ENCODE measurements around the gene TMEM74B. TPM values are rescaled to one million over a fixed set of nuclear protein-coding genes. Genes with fewer than 3 reads are reported as not detected.
"Not testable (repeated sequence)": the region's sequence is repeated elsewhere in the genome, so short reads cannot be mapped to it uniquely, and the experiment has no call there.

Gene TMEM74B
- polyA plus RNA-seq, result not detected

DNA sequence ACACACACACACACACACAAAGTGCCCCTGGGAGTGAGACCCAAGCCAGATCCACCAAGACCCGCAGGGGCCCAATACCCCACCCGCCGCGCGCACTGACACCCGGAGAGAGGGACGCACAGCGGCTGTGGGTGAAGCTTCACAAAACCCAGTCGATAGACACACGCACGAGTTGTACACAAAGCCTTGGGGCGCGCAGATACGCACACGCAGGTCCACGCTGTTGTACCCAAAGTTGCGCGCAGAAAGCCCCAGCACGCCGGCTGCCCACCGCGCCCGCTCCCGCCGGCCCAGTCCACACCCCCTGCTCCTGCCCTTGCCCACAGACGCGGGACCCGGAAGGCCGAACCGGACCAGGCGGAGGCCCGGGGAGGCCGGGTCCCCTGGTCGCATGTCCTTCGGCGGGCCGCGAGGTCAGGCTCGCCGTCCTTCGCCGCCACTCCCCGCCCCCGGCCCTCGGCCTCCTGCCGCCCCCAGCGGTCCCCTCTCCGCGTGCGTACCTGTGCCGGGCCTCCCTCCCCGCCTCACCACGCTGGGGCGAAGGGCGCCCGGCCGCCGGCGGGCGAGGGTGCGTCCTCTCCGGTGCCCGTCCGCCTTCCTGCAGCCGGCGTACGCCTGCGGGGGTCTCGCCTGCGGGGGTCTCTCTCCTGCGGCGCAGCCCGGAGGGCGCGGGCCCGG, at the start of gene TMEM74B:
Gene TMEM74B (minus strand): TSS at position 344 of the 678 bp plus-strand sequence. CDS start 1,180 bp downstream, outside the sequence.
- Mint-ChIP-seq H3K4me3 (peak within 1 kb of the TSS; percentile 51 to 71 (median 58)), H3K27ac (no peak within 1 kb of the TSS), H3K4me1 (peaks cover 12 to 14% of the 10 kb centered on the region in 2 donors), H3K36me3 (peaks cover 0 to 5% (median 1%) of the 10 kb centered on the region in 3 donors), H3K9me3 (no peaks in the 10 kb centered on the region), H3K27me3 (ENCODE audit: low read depth in 3 of 3) (peaks cover 5 to 11% (median 7%) of the 10 kb centered on the region in 3 donors)
- no peak for DNase-seq

DNA sequence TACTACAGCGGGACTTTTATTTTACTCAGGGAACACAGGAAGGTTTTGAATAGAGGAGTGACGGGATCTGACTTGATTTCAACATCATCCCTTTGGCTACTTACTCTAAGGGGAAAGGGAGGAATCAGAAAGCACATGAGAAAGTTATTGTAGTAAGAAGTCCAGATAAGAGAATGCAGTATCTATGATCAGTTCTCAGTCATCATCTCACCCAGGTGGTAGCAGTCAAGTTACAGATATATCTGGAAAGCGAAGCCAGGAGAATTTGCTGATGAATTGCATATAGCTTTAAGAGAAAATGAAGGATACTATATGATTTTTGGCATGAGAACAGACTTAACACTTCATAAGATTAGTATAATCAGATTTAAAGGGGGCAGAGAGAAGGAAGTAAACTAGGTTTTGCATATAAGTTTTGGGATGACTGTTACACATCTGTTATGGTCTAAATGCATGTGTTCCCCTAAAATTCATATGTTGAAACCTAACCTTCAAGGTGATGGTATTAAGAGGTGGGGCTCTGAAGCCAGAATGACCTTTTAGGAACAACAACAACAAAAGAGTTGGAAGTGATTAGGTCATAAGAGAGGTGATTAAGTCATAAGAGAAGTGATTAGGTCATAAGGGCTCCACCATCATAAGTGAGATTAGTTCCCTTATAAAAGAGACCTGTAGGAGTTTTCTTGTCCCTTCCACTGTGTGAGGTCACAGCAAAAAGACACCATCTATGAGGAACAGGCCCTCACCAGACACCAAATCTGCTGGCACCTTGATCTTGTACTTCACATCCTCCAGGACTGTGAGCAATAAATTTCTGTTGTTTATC, 47.7 kb upstream of the TMEM74B start:
- no peak overlapping the region for H3K27ac Mint-ChIP-seq
- H3K4me3 Mint-ChIP-seq, result no peak overlapping the region
- H3K36me3 Mint-ChIP-seq, result no peaks in the 10 kb centered on the region
- DNase-seq, result no peak
- H3K4me1 Mint-ChIP-seq, result peaks cover 0 to 3% of the 10 kb centered on the region in 2 donors
- no peaks in the 10 kb centered on the region for H3K9me3 Mint-ChIP-seq
- H3K27me3 Mint-ChIP-seq (ENCODE audit: low read depth in 3 of 3), result peaks cover 5 to 12% (median 10%) of the 10 kb centered on the region in 3 donors

DNA sequence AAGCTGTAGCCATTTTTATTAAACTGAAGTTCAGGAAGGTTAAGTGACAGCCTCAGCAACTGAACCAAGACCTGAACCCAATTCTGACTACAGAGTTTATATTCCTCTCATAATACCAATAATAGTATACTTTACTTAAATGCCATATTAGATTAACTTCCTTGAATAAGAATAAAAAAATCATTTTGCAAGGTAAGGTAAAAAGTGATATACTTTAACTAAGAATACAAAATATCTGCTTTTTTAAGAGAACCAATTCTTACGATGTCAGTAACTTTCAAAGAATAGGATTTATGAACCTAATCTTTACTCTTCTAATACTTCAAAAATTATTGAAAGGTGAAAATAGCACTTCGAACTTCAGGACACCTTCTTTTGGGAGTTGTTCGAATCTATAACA, 44.8 kb upstream of the TMEM74B start:
- H3K27ac Mint-ChIP-seq, result no peak overlapping the region
- H3K9me3 Mint-ChIP-seq, result no peaks in the 10 kb centered on the region
- DNase-seq, result no peak
- H3K27me3 Mint-ChIP-seq (ENCODE audit: low read depth in 3 of 3), result peaks cover 5 to 17% (median 10%) of the 10 kb centered on the region in 3 donors
- H3K4me3 Mint-ChIP-seq, result no peak overlapping the region
- no peaks in the 10 kb centered on the region for H3K36me3 Mint-ChIP-seq
- H3K4me1 Mint-ChIP-seq, result peaks cover 11 to 13% of the 10 kb centered on the region in 2 donors

DNA sequence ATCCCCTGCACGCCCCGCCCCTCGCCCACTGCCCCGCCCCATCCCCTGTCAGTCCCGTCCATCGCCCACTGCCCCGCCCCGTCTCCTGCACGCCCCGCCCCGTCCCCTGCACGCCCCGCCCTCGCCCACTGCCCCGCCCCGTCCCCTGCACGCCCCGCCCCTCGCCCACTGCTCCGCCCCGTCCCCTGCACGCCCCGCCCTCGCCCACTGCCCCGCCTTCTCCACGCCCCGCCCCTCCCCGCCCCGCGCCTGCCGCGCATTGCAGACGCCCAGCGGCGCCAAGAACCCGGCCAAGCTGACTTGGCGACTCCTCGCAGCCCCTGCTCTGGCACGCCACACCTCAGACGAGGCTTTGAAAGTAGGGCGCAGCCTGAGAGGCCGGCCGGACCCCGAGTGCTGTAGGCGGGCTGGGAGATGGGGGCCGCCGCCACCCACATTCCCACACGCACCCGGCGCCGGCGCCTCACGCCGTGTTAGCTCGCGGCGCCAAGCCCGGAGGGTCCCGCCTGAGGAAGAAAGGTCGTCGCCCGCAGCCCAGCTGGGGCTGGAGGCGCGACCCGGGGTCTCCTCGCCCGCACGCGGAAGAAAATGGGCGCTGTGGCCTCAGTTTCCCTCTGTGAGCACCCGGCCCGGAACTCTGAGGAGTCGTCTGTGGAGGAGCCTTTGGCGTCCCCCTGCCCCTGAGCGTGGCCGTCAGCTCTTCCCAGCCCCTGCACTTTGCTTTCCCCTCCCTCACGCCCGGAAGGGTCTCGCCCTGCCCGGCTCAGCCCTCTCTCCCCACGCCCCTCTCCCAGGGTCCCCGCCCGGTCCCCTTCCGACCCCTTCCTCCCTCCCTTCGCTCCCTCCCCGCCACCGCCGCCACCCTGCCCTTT, 41.2 kb upstream of the TMEM74B start, which contains the start of gene RAD21L1:
Gene RAD21L1 (plus strand): TSS at position 262 of the 872 bp plus-strand sequence. CDS start 2,410 bp downstream, outside the sequence.
- DNase-seq, result peak; percentile 39 to 53 (median 48)
- H3K27me3 Mint-ChIP-seq (ENCODE audit: low read depth in 3 of 3), result peaks cover 5 to 17% (median 10%) of the 10 kb centered on the region in 3 donors
- peak within 1 kb of the TSS; percentile 76 to 84 (median 79) for H3K4me3 Mint-ChIP-seq
- peak within 1 kb of the TSS in 1 of 6 donors; percentile 19 for H3K27ac Mint-ChIP-seq
- no peaks in the 10 kb centered on the region for H3K36me3 Mint-ChIP-seq
- peaks cover 11 to 13% of the 10 kb centered on the region in 2 donors for H3K4me1 Mint-ChIP-seq
- peaks cover 0 to 12% (median 0%) of the 10 kb centered on the region in 6 donors for H3K9me3 Mint-ChIP-seq

DNA sequence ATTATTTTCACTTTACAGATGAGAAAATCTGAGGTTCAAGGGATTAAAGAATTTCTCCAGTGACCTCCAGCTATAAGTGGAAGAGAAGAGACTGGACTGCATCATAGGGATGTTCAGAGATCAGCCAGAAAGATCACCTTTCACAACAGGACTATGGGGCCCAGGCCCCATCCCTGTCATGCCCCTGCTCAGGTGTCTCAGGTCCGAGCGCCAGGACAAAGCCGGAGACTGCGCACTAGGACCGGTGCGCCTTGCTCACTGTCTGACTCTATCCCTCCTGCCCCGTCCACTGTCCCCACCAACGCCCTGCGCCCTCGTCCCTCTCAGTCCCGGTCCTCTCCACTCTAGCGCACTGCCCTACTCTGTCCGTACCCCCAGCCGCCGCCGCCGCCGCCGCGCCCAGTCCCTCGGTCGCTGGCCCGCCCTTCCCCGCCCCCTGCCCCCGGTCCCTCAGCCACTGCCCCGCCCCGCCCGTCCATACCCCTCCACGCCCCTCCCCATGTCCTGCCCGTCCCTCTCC, 40.5 kb upstream of the TMEM74B start:
- DNase-seq, result no peak
- no peaks in the 10 kb centered on the region for H3K36me3 Mint-ChIP-seq
- H3K9me3 Mint-ChIP-seq, result peaks cover 0 to 12% (median 0%) of the 10 kb centered on the region in 6 donors
- peaks cover 11 to 13% of the 10 kb centered on the region in 2 donors for H3K4me1 Mint-ChIP-seq
- peak overlapping the region; percentile 53 to 76 (median 67) for H3K4me3 Mint-ChIP-seq
- peaks cover 5 to 14% (median 7%) of the 10 kb centered on the region in 3 donors for H3K27me3 Mint-ChIP-seq (ENCODE audit: low read depth in 3 of 3)
- H3K27ac Mint-ChIP-seq, result peak overlapping the region in 1 of 6 donors; percentile 19

DNA sequence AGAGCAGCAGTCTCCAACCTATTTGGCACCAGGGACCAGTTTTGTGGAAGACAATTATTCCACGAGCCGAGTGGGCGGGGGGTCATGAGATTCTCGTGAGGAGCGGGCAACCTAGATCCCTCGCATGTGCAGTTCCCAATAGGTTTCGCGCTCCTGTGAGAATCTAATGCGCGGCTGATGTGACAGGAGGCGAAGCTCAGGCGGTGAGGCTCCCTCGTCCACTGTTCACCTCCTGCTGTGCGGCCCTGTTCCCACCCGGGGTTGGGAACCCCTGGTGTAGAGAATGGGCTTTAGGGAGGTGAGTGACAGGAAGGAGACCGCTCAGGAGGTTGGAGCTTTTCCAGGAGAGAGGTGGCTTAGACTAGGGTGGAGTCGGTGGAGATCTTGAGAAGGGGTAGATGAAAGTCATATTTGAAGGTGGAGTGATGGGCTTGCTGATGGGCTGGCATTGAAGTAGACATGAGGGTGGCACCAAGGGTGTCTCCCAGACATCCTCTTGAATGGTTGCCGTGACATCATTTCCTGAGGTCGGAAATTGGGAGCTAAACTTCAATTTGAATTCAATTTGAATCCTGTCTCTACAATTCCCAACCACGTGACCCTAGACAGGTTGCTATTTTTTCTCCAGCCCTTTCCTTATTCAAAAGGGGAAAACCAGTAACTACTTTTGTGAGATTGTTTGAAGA, 39.6 kb upstream of the TMEM74B start:
- Mint-ChIP-seq H3K9me3 (peaks cover 0 to 12% (median 0%) of the 10 kb centered on the region in 6 donors), H3K27ac (no peak overlapping the region), H3K27me3 (ENCODE audit: low read depth in 3 of 3) (peaks cover 5 to 17% (median 5%) of the 10 kb centered on the region in 3 donors), H3K4me1 (peaks cover 11 to 13% of the 10 kb centered on the region in 2 donors), H3K4me3 (peak overlapping the region in 4 of 5 donors; percentile 26 to 41 (median 34)), H3K36me3 (no peaks in the 10 kb centered on the region)
- DNase-seq, result no peak

DNA sequence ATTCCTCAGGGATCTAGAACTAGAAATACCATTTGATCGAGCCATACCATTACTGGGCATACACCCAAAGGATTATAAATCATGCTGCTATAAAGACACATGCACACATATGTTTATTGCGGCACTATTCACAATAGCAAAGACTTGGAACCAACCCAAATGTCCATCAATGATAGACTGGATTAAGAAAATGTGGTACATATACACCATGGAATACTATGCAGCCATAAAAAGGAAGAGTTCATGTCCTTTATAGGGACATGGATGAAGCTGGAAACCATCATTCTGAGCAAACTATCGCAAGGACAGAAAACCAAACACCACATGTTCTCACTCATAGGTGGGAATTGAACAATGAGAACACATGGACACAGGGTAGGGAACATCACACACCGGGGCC, 38.0 kb upstream of the TMEM74B start:
- not testable (repeated sequence) for DNase-seq, H3K27ac Mint-ChIP-seq, H3K36me3 Mint-ChIP-seq, H3K4me3 Mint-ChIP-seq
- peaks cover 11 to 12% of the 10 kb centered on the region in 2 donors for H3K4me1 Mint-ChIP-seq
- peaks cover 4 to 17% (median 5%) of the 10 kb centered on the region in 3 donors for H3K27me3 Mint-ChIP-seq (ENCODE audit: low read depth in 3 of 3)
- peaks cover 0 to 12% (median 0%) of the 10 kb centered on the region in 6 donors for H3K9me3 Mint-ChIP-seq

DNA sequence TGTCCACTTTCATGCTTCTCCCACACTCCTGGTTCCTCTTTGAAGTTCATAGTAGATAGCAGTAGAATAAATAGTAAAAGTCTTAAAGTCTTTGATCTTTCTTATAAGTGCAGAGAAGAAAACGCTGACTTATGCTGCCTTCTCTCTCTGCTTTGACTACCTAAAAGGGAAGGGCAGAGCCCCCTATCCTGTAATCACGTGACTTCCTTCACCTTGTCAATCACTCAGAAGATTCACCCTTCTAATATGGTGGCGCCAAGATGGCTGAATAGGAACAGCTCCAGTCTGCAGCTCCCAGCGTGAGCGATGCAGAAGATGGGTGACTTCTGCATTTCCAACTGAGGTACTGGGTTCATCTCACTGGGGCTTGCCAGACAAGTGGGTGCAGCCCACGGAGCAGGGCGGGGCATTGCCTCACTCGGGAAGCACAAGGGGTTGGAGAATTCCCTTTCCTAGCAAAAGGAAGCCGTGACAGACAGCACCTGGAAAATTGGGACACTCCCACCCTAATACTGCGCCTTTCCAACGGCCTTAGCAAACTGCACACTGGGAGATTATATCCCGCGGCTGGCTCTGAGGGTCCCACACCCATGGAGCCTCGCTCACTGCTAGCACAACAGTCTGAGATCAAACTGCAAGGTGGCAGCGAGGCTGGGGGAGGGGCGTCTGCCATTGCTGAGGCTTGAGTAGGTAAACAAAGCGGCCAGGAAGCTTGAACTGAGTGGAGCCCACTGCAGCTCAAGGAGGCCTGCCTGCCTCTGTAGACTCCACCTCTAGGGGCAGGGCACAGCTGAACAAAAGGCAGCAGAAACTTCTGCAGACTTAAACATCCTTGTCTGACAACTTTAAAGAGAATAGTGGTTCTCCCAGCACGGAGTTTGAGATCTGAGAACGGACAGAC, 32.0 kb upstream of the TMEM74B start:
- H3K9me3 Mint-ChIP-seq, H3K27ac Mint-ChIP-seq, DNase-seq, H3K4me3 Mint-ChIP-seq, H3K4me1 Mint-ChIP-seq, H3K36me3 Mint-ChIP-seq: not testable (repeated sequence)
- peaks cover 3 to 17% (median 4%) of the 10 kb centered on the region in 3 donors for H3K27me3 Mint-ChIP-seq (ENCODE audit: low read depth in 3 of 3)

DNA sequence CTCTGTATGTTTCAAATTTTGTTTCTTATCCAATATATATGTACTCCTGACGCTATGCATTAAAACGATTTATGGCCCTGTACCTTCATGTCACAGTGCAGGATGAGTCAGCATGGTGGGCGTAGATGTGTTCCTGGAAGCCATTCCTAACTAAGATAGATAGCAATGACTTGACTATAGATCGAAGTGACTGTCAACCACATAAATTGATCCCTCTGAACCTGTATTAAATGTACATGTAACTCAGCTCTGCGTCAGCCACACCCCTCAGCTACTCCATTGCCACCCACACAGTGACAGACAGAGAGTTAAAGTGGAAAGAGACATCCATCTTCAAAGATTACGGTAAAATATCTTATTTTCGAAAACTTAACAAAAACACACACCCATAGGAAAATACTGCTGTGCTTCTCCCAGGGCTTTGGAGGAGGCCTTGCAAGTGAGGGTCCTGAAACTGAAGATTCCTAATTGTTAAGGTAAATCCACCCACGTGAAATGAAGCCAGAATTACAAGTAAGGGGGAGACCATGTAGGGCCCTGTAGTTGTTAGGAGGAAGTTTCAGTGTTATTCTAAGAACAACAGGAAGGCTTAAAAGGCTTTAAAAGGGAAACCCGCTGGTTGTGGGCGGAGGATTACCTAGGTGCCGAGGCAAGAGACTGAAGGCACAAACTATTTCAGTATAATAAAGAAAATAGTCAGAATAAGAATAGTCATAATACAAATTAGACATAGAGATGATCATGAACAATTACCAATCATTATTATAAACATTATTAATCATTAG, 30.8 kb upstream of the TMEM74B start:
- H3K4me1 Mint-ChIP-seq, result peaks cover 3 to 6% of the 10 kb centered on the region in 2 donors
- H3K27me3 Mint-ChIP-seq (ENCODE audit: low read depth in 3 of 3), result peaks cover 3 to 17% (median 4%) of the 10 kb centered on the region in 3 donors
- DNase-seq, result no peak
- H3K9me3 Mint-ChIP-seq, result no peaks in the 10 kb centered on the region
- H3K36me3 Mint-ChIP-seq, result no peaks in the 10 kb centered on the region
- H3K27ac Mint-ChIP-seq, result no peak overlapping the region
- H3K4me3 Mint-ChIP-seq, result no peak overlapping the region

DNA sequence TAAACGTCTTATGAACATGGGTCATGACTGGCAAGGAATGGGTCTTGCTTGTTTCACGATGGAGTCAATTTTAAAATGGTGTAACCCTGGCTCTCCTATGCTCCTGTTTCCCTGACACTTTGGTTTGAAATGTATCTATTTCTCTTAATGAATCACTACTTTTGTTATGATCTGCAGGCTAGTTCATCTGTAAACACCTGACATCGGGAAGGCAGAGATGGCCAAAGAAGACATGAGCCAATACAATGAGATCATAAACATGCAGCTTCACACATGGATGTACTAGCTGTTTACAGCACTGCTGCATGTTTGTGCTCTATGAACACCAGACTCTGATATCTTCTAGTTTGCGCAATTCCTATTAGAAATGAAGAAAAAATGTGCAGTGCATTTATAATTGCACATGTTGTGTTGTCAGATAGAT, 30.1 kb upstream of the TMEM74B start:
- Mint-ChIP-seq H3K4me1 (peaks cover 3 to 6% of the 10 kb centered on the region in 2 donors), H3K4me3 (no peak overlapping the region), H3K27ac (no peak overlapping the region), H3K36me3 (no peaks in the 10 kb centered on the region), H3K27me3 (ENCODE audit: low read depth in 3 of 3) (peaks cover 0 to 13% (median 4%) of the 10 kb centered on the region in 3 donors), H3K9me3 (no peaks in the 10 kb centered on the region)
- DNase-seq, result no peak

All from immature natural killer cell (primary cell).